K562 (cell line): ENCODE measurements around the gene DGCR2. TPM values are rescaled to one million over a fixed set of nuclear protein-coding genes. Genes with fewer than 3 reads are reported as not detected.

Source experiments
- C11orf30 ChIP-seq: fragments of 450-650 bp; IDR thresholded peaks from 2 replicates; pipeline ENCODE4 v1.6.1; 2016; ENCODE audit warnings: low read depth, mild to moderate bottlenecking
- E4F1 ChIP-seq: fragments of 250-450 bp; sonication (Bioruptor Pico); IDR thresholded peaks from 2 replicates; pipeline ENCODE4 v1.5.0; 2021; ENCODE audit warnings: mild to moderate bottlenecking, borderline replicate concordance
- FOXJ3 ChIP-seq: sonication (generic); formaldehyde crosslinking; IDR thresholded peaks from 2 replicates; pipeline ENCODE4 v1.4.0; 2020; ENCODE audit warnings: mild to moderate bottlenecking, missing genetic modification reagents
- HDAC1 ChIP-seq, 2 experiments: fragments of 450-650 bp; IDR thresholded peaks; 2 replicates each; pipeline ENCODE4 v1.6.1; 2016 to 2017; ENCODE audit warnings: inconsistent platforms in 1 of 2, mild to moderate bottlenecking in 1 of 2, moderate library complexity in 1 of 2
- HDAC2 ChIP-seq: fragments of 450-650 bp; IDR thresholded peaks from 2 replicates; pipeline ENCODE4 v1.6.1; 2016; ENCODE audit warnings: mild to moderate bottlenecking
- HSF4 ChIP-seq: fragments of 250-450 bp; sonication (Bioruptor Pico); IDR thresholded peaks from 2 replicates; pipeline ENCODE4 v2.1.2; 2022; ENCODE audit warnings: mild to moderate bottlenecking, moderate library complexity, borderline replicate concordance
- LCOR ChIP-seq: sonication (generic); formaldehyde crosslinking; IDR thresholded peaks from 2 replicates; pipeline ENCODE4 v1.8.0; 2022; ENCODE audit warnings: mild to moderate bottlenecking, missing genetic modification reagents
- NKRF ChIP-seq: fragments of 450-650 bp; IDR thresholded peaks from 2 replicates; pipeline ENCODE4 v1.6.1; 2016; ENCODE audit warnings: borderline replicate concordance
- POLR2AphosphoS5 ChIP-seq: IDR thresholded peaks from 2 replicates; pipeline ENCODE4 v1.6.1; 2011; ENCODE audit warnings: mild to moderate bottlenecking, low read depth, low read length, moderate library complexity; ENCODE audit not compliant: control insufficient read depth, insufficient read depth
- RBBP5 ChIP-seq: fragments of 200-600 bp; sonication (generic); IDR thresholded peaks from 2 replicates; pipeline ENCODE4 v1.6.1; 2012; ENCODE audit warnings: borderline replicate concordance, mild to moderate bottlenecking, low read length, control low read depth, inconsistent platforms; ENCODE audit not compliant: insufficient read depth, poor library complexity, severe bottlenecking
- SAP30 ChIP-seq: fragments of 200-600 bp; sonication (generic); IDR thresholded peaks from 2 replicates; pipeline ENCODE4 v1.6.1; 2012; ENCODE audit warnings: borderline replicate concordance, low read depth, mild to moderate bottlenecking, moderate library complexity, low read length, control low read depth, inconsistent platforms; ENCODE audit not compliant: insufficient read depth, poor library complexity, severe bottlenecking
- SIRT6 ChIP-seq: IDR thresholded peaks from one replicate; pipeline ENCODE4 v1.6.1; 2012; ENCODE audit warnings: low read depth, mild to moderate bottlenecking, control low read depth, inconsistent platforms, low read length, moderate library complexity
- TEAD4 ChIP-seq, 2 experiments: sonication (generic) in 1 of 2; formaldehyde crosslinking in 1 of 2; IDR thresholded peaks; 2 replicates each; pipeline versions ENCODE4 v1.6.1 to v1.8.0; 2012 to 2022; ENCODE audit warnings: borderline replicate concordance in 1 of 2, inconsistent platforms in 1 of 2, low read length in 1 of 2, mild to moderate bottlenecking in 1 of 2, missing genetic modification reagents in 1 of 2
- THAP12 ChIP-seq: fragments of 250-450 bp; sonication (Bioruptor Pico); IDR thresholded peaks from 2 replicates; pipeline ENCODE4 v1.9.0; 2021; ENCODE audit warnings: mild to moderate bottlenecking, inconsistent platforms
- TRIM28 ChIP-seq: fragments of 450-650 bp; IDR thresholded peaks from 2 replicates; pipeline ENCODE4 v1.6.1; 2017
- ZBTB5 ChIP-seq: fragments of 450-650 bp; IDR thresholded peaks from 2 replicates; pipeline ENCODE4 v1.6.1; 2017; ENCODE audit warnings: antibody characterized with exemption
- ZNF512 ChIP-seq: IDR thresholded peaks from 2 replicates; pipeline ENCODE4 v1.6.1; 2016; ENCODE audit warnings: missing genetic modification characterization, missing compliant biosample characterization
- polyA plus RNA-seq, 8 experiments: library from polyadenylated mRNA; depleted of rRNA in 4 of 8; stranded (reverse) in 5 of 8; unstranded in 3 of 8; fragments of >200 nt; fragmentation: Nextera tagmentation in 2 of 8; fragmentation: Illumina TruSeq in 1 of 8; extraction: Ambion mirVana in 2 of 8; extraction: Trizol in 1 of 8; gene quantifications; 2 replicates each; pipeline versions ENCODE4 v1.2.1 to v1.2.3, GENCODE V29; 2011 to 2014; ENCODE audit warnings: inconsistent platforms in 1 of 8, missing spikeins in 1 of 8
- total RNA-seq, 7 experiments: library from RNA; depleted of rRNA in 6 of 7; stranded (reverse); fragments of >200 nt in 6 of 7; fragmentation: Illumina TruSeq in 2 of 7; extraction: Trizol in 2 of 7; gene quantifications; 2 replicates each; pipeline versions ENCODE4 v1.2.1 to v1.2.3, GENCODE V29; 2011 to 2021; ENCODE audit warnings: low replicate concordance in 1 of 7

DGCR2 gene
- total and polyA plus RNA-seq, 9 of the 15 experiments (the other 6 are each of a cell fraction or from before 2014, with no cell fraction given) = 0.69 to 101 (median 56.4) TPM

GRCh38 chr22:19123936-19124335 is 1.7 kb upstream of the DGCR2 start (continued):
- no peak for TF ChIP-seq E4F1 (CRISPR knock-in tag)
- TF ChIP-seq ZBTB5 = no peak
- TF ChIP-seq HDAC2 = no peak
- TF ChIP-seq SIRT6 = no peak
- peak; percentile 30; the same call in 1 of the 2 replicates for TF ChIP-seq TRIM28
- no peak for TF ChIP-seq SAP30
- TF ChIP-seq NKRF = no peak
- no peak for TF ChIP-seq RBBP5
- TF ChIP-seq HDAC1 (IDR thresholded peaks at IDR 0.05) = no peak
- no peak for TF ChIP-seq LCOR (CRISPR knock-in tag)
- TF ChIP-seq FOXJ3 (CRISPR knock-in tag) = no peak
- 0 out of 2 replicates have a peak, but pooled peaks have one; percentile 28 for TF ChIP-seq HSF4
- TF ChIP-seq C11orf30 = no peak
- no peak for TF ChIP-seq POLR2AphosphoS5
- TF ChIP-seq ZNF512 (tag) = peak; percentile 62
- no peak for TF ChIP-seq THAP12 (CRISPR knock-in tag)
- no peak for TF ChIP-seq TEAD4 (IDR thresholded peaks at IDR 0.05; ENCODE audit: low read length)
- no peak for TF ChIP-seq TEAD4 (CRISPR knock-in tag; IDR thresholded peaks at IDR 0.05; ENCODE audit: borderline replicate concordance)
